ENCODE results near the gene HIVEP1.

HIVEP1 gene

GRCh38 chr6:12119085-12119588 lies 107.0 kb downstream of the HIVEP1 start:
- TF ChIP-seq ZFX (IDR thresholded peaks at IDR 0.05; ENCODE audit: borderline replicate concordance), result no peak
- no peak for TF ChIP-seq CTCF (IDR thresholded peaks at IDR 0.05)
- peak overlapping the region; percentile 53 for H3K27ac ChIP-seq

- H3K27ac ChIP-seq, result no peak overlapping the region
- no peak for TF ChIP-seq CTCF (IDR thresholded peaks at IDR 0.05)
- no peak for TF ChIP-seq ZFX (IDR thresholded peaks at IDR 0.05; ENCODE audit: borderline replicate concordance)
These were observed 113.3 kb downstream of the HIVEP1 start for GRCh38 chr6:12125396-12125795.

GRCh38 chr6:12126051-12126450 lies 113.9 kb downstream of the HIVEP1 start:
- H3K27ac ChIP-seq, result no peak overlapping the region
- TF ChIP-seq ZFX (IDR thresholded peaks at IDR 0.05; ENCODE audit: borderline replicate concordance) (no peak), CTCF (IDR thresholded peaks at IDR 0.05) (no peak)

GRCh38 chr6:12129523-12129922 lies 117.4 kb downstream of the HIVEP1 start:
- no peak for TF ChIP-seq ZFX (IDR thresholded peaks at IDR 0.05; ENCODE audit: borderline replicate concordance)
- TF ChIP-seq CTCF (IDR thresholded peaks at IDR 0.05), result no peak
- H3K27ac ChIP-seq, result no peak overlapping the region

- TF ChIP-seq CTCF (IDR thresholded peaks at IDR 0.05) (no peak), ZFX (IDR thresholded peaks at IDR 0.05; ENCODE audit: borderline replicate concordance) (no peak)
These were observed 120.5 kb downstream of the HIVEP1 start for GRCh38 chr6:12132351-12133222.

GRCh38 chr6:12134581-12134980 lies 122.5 kb downstream of the HIVEP1 start:
- no peak for TF ChIP-seq ZFX (IDR thresholded peaks at IDR 0.05; ENCODE audit: borderline replicate concordance)
- TF ChIP-seq CTCF (IDR thresholded peaks at IDR 0.05), result no peak
- no peak overlapping the region for H3K27ac ChIP-seq

More at GRCh38 chr6:12132351-12133222, 120.5 kb downstream of the HIVEP1 start:
- no peak overlapping the region for H3K27ac ChIP-seq

- TF ChIP-seq ZFX (IDR thresholded peaks at IDR 0.05; ENCODE audit: borderline replicate concordance), result no peak
- no peak for TF ChIP-seq CTCF (IDR thresholded peaks at IDR 0.05)
- no peak overlapping the region for H3K27ac ChIP-seq
These were observed 122.9 kb downstream of the HIVEP1 start for GRCh38 chr6:12134991-12135390.
